HCT116 (cell line): ENCODE data around the gene PLCD3.

Experiments
- CTCF ChIP-seq, 3 experiments: fragments of 200-600 bp in 1 of 3; sonication (generic) in 1 of 3; IDR thresholded peaks in 2 of 3; conservative IDR thresholded peaks in 1 of 3; 2 replicates each; pipeline ENCODE4 v1.5.1; 2012 to 2017; ENCODE audit warnings: low read depth in 2 of 3, low read length in 2 of 3, antibody characterized with exemption in 1 of 3, borderline replicate concordance in 1 of 3, control low read depth in 1 of 3, mild to moderate bottlenecking in 1 of 3, mixed read lengths in 1 of 3, mixed run types in 1 of 3, moderate library complexity in 1 of 3; ENCODE audit not compliant: insufficient read depth in 1 of 3
- EZH2phosphoT487 ChIP-seq: fragments of 200-600 bp; IDR thresholded peaks from 2 replicates; pipeline ENCODE4 v1.6.1; 2018; ENCODE audit warnings: antibody characterized with exemption, borderline replicate concordance
- FOSL1 ChIP-seq: IDR thresholded peaks from 2 replicates; pipeline ENCODE4 v1.6.1; 2012; ENCODE audit warnings: low read depth
- POLR2AphosphoS5 ChIP-seq: IDR thresholded peaks from 2 replicates; pipeline ENCODE4 v1.6.1; 2011; ENCODE audit warnings: mild to moderate bottlenecking, low read depth, low read length, moderate library complexity

- TF ChIP-seq EZH2phosphoT487: no peak
- TF ChIP-seq CTCF (IDR thresholded peaks at IDR 0.05 in 2 of 3, conservative IDR thresholded peaks at IDR 0.05 in 1 of 3; ENCODE audit: borderline replicate concordance in 1 of 3, insufficient read depth in 1 of 3, low read depth in 2 of 3, low read length in 2 of 3): no peak
- no peak for TF ChIP-seq FOSL1
- TF ChIP-seq POLR2AphosphoS5: no peak
Measured at GRCh38 chr17:45144199-45145034, 12.1 kb upstream of the PLCD3 start.
